Vagina (tissue), 2 donors: ENCODE results near the gene SAT2. TPM values are rescaled to one million over a fixed set of nuclear protein-coding genes. Genes with fewer than 3 reads are reported as not detected.

ENCODE experiments used
- DNase-seq, 2 donors: peaks; one replicate each; pipeline ENCODE4 v3.0.0-alpha.2; 2017; ENCODE audit errors: extremely low spot score in 2 of 2
- H3K27ac ChIP-seq: fragments of 200-600 bp; sonication (generic); one replicate; pipeline ENCODE4 v1.5.1; 2019
- H3K27me3 ChIP-seq: fragments of 200-600 bp; sonication (generic); one replicate; pipeline ENCODE4 v1.5.1; 2019
- H3K36me3 ChIP-seq, 2 donors: fragments of 200-600 bp; sonication (generic); one replicate each; pipeline ENCODE4 v1.5.1; 2017 to 2019
- H3K4me1 ChIP-seq: fragments of 200-600 bp; sonication (generic); one replicate; pipeline ENCODE4 v1.5.1; 2019
- H3K4me3 ChIP-seq, 2 donors: fragments of 200-600 bp; sonication (generic); 1 replicate in 1 of 2; 2 replicates in 1 of 2; pipeline ENCODE4 v1.5.1; 2016 to 2019
- H3K9me3 ChIP-seq: fragments of 200-600 bp; sonication (generic); one replicate; pipeline ENCODE4 v1.5.1; 2019
- CTCF ChIP-seq, 3 experiments: fragments of 450-650 bp in 2 of 3; fragments of 200-600 bp in 1 of 3; sonication (generic) in 1 of 3; IDR thresholded peaks; one replicate each; pipeline ENCODE4 v1.5.1; 2017 to 2019; ENCODE audit warnings: antibody characterized with exemption in 3 of 3, mild to moderate bottlenecking in 2 of 3, moderate library complexity in 2 of 3
- POLR2A ChIP-seq, 2 donors: fragments of 450-650 bp; IDR thresholded peaks; one replicate each; pipeline ENCODE4 v1.6.1; 2017; ENCODE audit warnings: antibody characterized with exemption in 2 of 2, mild to moderate bottlenecking in 2 of 2, moderate library complexity in 2 of 2
- POLR2AphosphoS5 ChIP-seq, 2 donors: sonication (generic); formaldehyde crosslinking; IDR thresholded peaks; one replicate each; pipeline ENCODE4 v1.9.0; 2017; ENCODE audit warnings: antibody characterized with exemption in 2 of 2, mild to moderate bottlenecking in 2 of 2, low read depth in 1 of 2; ENCODE audit not compliant: insufficient read depth in 1 of 2
- intact Hi-C: fragments of 100-400 bp; cut with DNase I; formaldehyde crosslinking; loops from one replicate; pipeline ENCODE4 v1.15.1; 2023
- small RNA-seq: library from RNA; depleted of rRNA; stranded (forward); fragments of <200 nt; gene quantifications from one replicate; pipeline ENCODE3, GENCODE V24; 2016
- total RNA-seq: library from RNA; depleted of rRNA; stranded (reverse); fragments of >200 nt; gene quantifications from one replicate; pipeline ENCODE4 v1.2.3, GENCODE V29; 2016

SAT2 gene
- total RNA-seq, 1 donor from 2014 or later: 69.7 TPM

- TF ChIP-seq POLR2A (IDR thresholded peaks at IDR 0.05) (peak in 1 of 2 donors; percentile 65), POLR2AphosphoS5 (IDR thresholded peaks at IDR 0.05; ENCODE audit: insufficient read depth in 1 of 2, low read depth in 1 of 2) (peak; percentile 84 to 86), CTCF (IDR thresholded peaks at IDR 0.05) (no peak)
- peaks cover 6 to 48% of the 10 kb centered on the region in 2 donors for H3K36me3 ChIP-seq
- peak in 1 of 2 donors; percentile 90 for DNase-seq
- intact Hi-C loops: loop anchor here (5.0 kb wide), 1 partner anchor 263 kb away; no protein-coding TSS in a partner anchor
- no peaks in the 10 kb centered on the region for H3K9me3 ChIP-seq
- peak within 1 kb of the TSS; percentile 97 for H3K27ac ChIP-seq
- H3K4me1 ChIP-seq: peaks cover 73% of the 10 kb centered on the region
- no peaks in the 10 kb centered on the region for H3K27me3 ChIP-seq
- H3K4me3 ChIP-seq: peak within 1 kb of the TSS; percentile 25 to 28
These were observed 48.4 kb downstream of the SAT2 start, which contains the start of gene CD68 for GRCh38 chr17:7579001-7579833. CD68 (plus strand) TSS chr17:7579638; CDS start chr17:7579678, 40 bp downstream.

- Histone ChIP-seq H3K9me3 (no peaks in the 10 kb centered on the region), H3K4me3 (no peak overlapping the region), H3K4me1 (peaks cover 68% of the 10 kb centered on the region), H3K27ac (peak overlapping the region; percentile 97), H3K36me3 (peaks cover 6 to 52% of the 10 kb centered on the region in 2 donors), H3K27me3 (no peaks in the 10 kb centered on the region)
- intact Hi-C loops: loop anchor here (5.0 kb wide), 1 partner anchor 265 kb away; no protein-coding TSS in a partner anchor
- peak in 1 of 2 donors; percentile 85 for DNase-seq
- TF ChIP-seq POLR2AphosphoS5 (IDR thresholded peaks at IDR 0.05; ENCODE audit: insufficient read depth in 1 of 2, low read depth in 1 of 2) (no peak), POLR2A (IDR thresholded peaks at IDR 0.05) (no peak), CTCF (IDR thresholded peaks at IDR 0.05) (no peak)
These were observed 50.1 kb downstream of the SAT2 start for GRCh38 chr17:7577327-7578199.

GRCh38 chr17:7576432-7576937, 51.1 kb downstream of the SAT2 start:
- Histone ChIP-seq H3K27ac (no peak overlapping the region), H3K4me1 (peaks cover 62% of the 10 kb centered on the region)
- intact Hi-C loops: loop anchor here (5.0 kb wide), 1 partner anchor 266 kb away; no protein-coding TSS in a partner anchor

More at GRCh38 chr17:7576432-7576937, 51.1 kb downstream of the SAT2 start:
- Histone ChIP-seq H3K9me3 (no peaks in the 10 kb centered on the region), H3K4me3 (no peak overlapping the region), H3K36me3 (peaks cover 6 to 52% of the 10 kb centered on the region in 2 donors), H3K27me3 (no peaks in the 10 kb centered on the region)
- TF ChIP-seq CTCF (IDR thresholded peaks at IDR 0.05): no peak
- no peak for TF ChIP-seq POLR2AphosphoS5 (IDR thresholded peaks at IDR 0.05; ENCODE audit: insufficient read depth in 1 of 2, low read depth in 1 of 2)
- no peak for TF ChIP-seq POLR2A (IDR thresholded peaks at IDR 0.05)
- peak in 1 of 2 donors; percentile 81 for DNase-seq

Small RNAs within 50 kb of the gene (small RNA-seq; reads per million reads assigned to genes)
- not detected for gene CD68
- not detected for gene SNORD10

Other genes starting within 250 kb of the SAT2 start
- gene TNK1, start 246.7 kb downstream of the SAT2 start, total RNA-seq: 10.1 TPM
- 37.1 TPM for gene PLSCR3, start 233.3 kb downstream of the SAT2 start, total RNA-seq
- 118 TPM for gene TMEM256, start 223.7 kb downstream of the SAT2 start, total RNA-seq
- 25.5 TPM for gene NLGN2, start 220.0 kb downstream of the SAT2 start, total RNA-seq
- not detected for gene SPEM1, start 207.5 kb downstream of the SAT2 start, total RNA-seq
- not detected for gene SPEM2, start 202.2 kb downstream of the SAT2 start, total RNA-seq
- not detected for gene SPEM3, start 199.0 kb downstream of the SAT2 start, total RNA-seq
- gene TMEM102, start 192.4 kb downstream of the SAT2 start, total RNA-seq: 9.8 TPM
- gene FGF11, start 188.3 kb downstream of the SAT2 start, total RNA-seq: 10.8 TPM
- gene CHRNB1, start 182.8 kb downstream of the SAT2 start, total RNA-seq: 5.9 TPM
- 38.1 TPM for gene ZBTB4, start 148.2 kb downstream of the SAT2 start, total RNA-seq
- not detected for gene SLC35G6, start 146.4 kb downstream of the SAT2 start, total RNA-seq
- 118 TPM for gene POLR2A, start 143.5 kb downstream of the SAT2 start, total RNA-seq
- gene TNFSF12, start 78.8 kb downstream of the SAT2 start, total RNA-seq: 60.6 TPM
- 20.1 TPM for gene TNFSF13, start 69.1 kb downstream of the SAT2 start, total RNA-seq
- 60.2 TPM for gene SENP3, start 65.9 kb downstream of the SAT2 start, total RNA-seq
- gene CD68, start 48.2 kb downstream of the SAT2 start, total RNA-seq: 40.0 TPM
- gene MPDU1, start 44.0 kb downstream of the SAT2 start, total RNA-seq: 73.4 TPM
- 44.4 TPM for gene SOX15, start 37.7 kb downstream of the SAT2 start, total RNA-seq
- gene FXR2, start 12.9 kb downstream of the SAT2 start, total RNA-seq: 36.1 TPM
- gene SHBG, start 2.3 kb upstream of the SAT2 start, total RNA-seq: not detected
- gene ATP1B2, start 23.1 kb upstream of the SAT2 start, total RNA-seq: 2.7 TPM
- 18.7 TPM for gene TP53, start 59.7 kb upstream of the SAT2 start, total RNA-seq
- gene WRAP53, start 60.7 kb upstream of the SAT2 start, total RNA-seq: 7.6 TPM
- gene EFNB3, start 77.4 kb upstream of the SAT2 start, total RNA-seq: 2.7 TPM
- 0.49 TPM for gene DNAH2, start 89.9 kb upstream of the SAT2 start, total RNA-seq
- gene KDM6B, start 206.4 kb upstream of the SAT2 start, total RNA-seq: 12.5 TPM
- gene TMEM88, start 227.2 kb upstream of the SAT2 start, total RNA-seq: 26.3 TPM
- 83.5 TPM for gene NAA38, start 229.7 kb upstream of the SAT2 start, total RNA-seq
- gene CYB5D1, start 230.2 kb upstream of the SAT2 start, total RNA-seq: 4.4 TPM